Smooth muscle cell of the brain vasculature (primary cell): ENCODE measurements around the gene EXOC4.

Source experiments
- DNase-seq: peaks from one replicate; pipeline ENCODE4 v3.0.0-alpha.2; 2012; ENCODE audit warnings: low read depth, low spot score

EXOC4 gene

GRCh38 chr7:133428326-133428725 is 175.4 kb downstream of the EXOC4 start:
- no peak for DNase-seq

GRCh38 chr7:133428876-133429275 is 176.0 kb downstream of the EXOC4 start:
- no peak for DNase-seq

GRCh38 chr7:133429371-133429770 is 176.5 kb downstream of the EXOC4 start:
- DNase-seq, result no peak

- DNase-seq, result no peak
Observed at GRCh38 chr7:133431134-133431724, 178.4 kb downstream of the EXOC4 start.

GRCh38 chr7:133433165-133433812 is 180.4 kb downstream of the EXOC4 start:
- no peak for DNase-seq

- DNase-seq, result peak; percentile 21
Observed at GRCh38 chr7:133434246-133434865, 181.5 kb downstream of the EXOC4 start.

GRCh38 chr7:133436014-133436428 is 183.1 kb downstream of the EXOC4 start:
- peak; percentile 57 for DNase-seq

- DNase-seq, result no peak
Observed at GRCh38 chr7:133437544-133437943, 184.7 kb downstream of the EXOC4 start.

- no peak for DNase-seq
Observed at GRCh38 chr7:133442818-133443217, 189.9 kb downstream of the EXOC4 start.

GRCh38 chr7:133445617-133446016 is 192.7 kb downstream of the EXOC4 start:
- no peak for DNase-seq

- DNase-seq, result no peak
Observed at GRCh38 chr7:133448012-133448411, 195.1 kb downstream of the EXOC4 start.

GRCh38 chr7:133452577-133452976 is 199.7 kb downstream of the EXOC4 start:
- no peak for DNase-seq

GRCh38 chr7:133458688-133459087 is 205.8 kb downstream of the EXOC4 start:
- no peak for DNase-seq

GRCh38 chr7:133461421-133461820 is 208.5 kb downstream of the EXOC4 start:
- DNase-seq, result no peak

- no peak for DNase-seq
Observed at GRCh38 chr7:133475655-133476054, 222.8 kb downstream of the EXOC4 start.

- DNase-seq, result no peak
Observed at GRCh38 chr7:133477791-133478190, 224.9 kb downstream of the EXOC4 start.

- DNase-seq, result no peak
Observed at GRCh38 chr7:133478591-133479135, 225.8 kb downstream of the EXOC4 start.

GRCh38 chr7:133479456-133480065 is 226.7 kb downstream of the EXOC4 start:
- no peak for DNase-seq

GRCh38 chr7:133480868-133481267 is 228.0 kb downstream of the EXOC4 start:
- DNase-seq, result no peak

- peak; percentile 4 for DNase-seq
Observed at GRCh38 chr7:133481676-133482075, 228.8 kb downstream of the EXOC4 start.

GRCh38 chr7:133482599-133482998 is 229.7 kb downstream of the EXOC4 start:
- DNase-seq, result no peak

- DNase-seq, result no peak
Observed at GRCh38 chr7:133484086-133484485, 231.2 kb downstream of the EXOC4 start.
